GM12801 (cell line): ENCODE results near the gene MSH4.

Experiments used
- TF ChIP-seq, protein P1 (sequence below): IDR thresholded peaks from one replicate; pipeline ENCODE4 v1.5.1; 2011; ENCODE audit warnings: control low read depth; ENCODE audit not compliant: insufficient read length; ENCODE audit errors: extremely low read depth

MSH4 gene

DNA sequence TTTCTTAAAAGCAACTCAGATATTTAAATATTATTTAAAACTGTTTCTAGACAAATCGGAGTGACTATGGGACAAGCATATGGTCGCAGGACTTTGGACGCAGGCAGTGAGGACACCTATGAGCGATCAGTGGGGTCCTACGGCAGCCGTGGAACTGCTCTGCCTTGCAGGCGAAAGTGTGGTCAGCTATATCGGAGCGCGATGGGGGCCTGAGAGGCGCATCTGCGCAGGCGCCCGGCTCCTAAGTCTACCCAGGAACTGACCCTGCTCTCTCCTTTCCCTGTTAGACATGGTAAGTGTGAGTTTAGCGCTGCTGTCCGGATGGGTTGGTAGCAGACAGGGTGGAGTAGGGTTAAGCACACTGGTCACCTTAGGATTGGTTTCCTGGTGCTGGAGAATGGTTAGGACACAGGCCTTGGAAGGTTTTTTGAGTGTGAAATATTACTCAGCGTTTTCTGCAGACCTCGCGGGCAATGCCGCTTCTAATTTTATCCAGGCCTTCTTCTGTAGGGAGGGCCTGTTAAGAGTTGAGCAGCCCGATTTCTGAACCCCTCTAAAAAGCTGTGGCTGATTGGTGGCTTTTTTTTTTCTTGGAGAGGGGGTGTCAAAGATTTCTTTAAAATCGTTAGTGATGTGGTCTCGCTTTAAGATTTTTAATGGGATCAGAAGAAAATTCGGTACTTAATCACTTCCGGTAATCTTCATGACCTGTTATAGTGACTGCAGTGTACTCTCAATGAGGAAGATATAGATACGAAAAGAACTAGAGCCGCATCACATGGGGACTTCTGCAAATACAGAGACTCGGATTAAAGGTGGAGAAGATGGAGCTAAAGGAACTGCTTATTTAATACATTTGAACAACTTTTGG, 10.5 kb upstream of the MSH4 start, which contains the start of gene RABGGTB:
Gene RABGGTB (plus strand): TSS at position 274 of the 871 bp plus-strand sequence. CDS start 16 bp downstream, at position 290.
- TF ChIP-seq, protein P1, sequence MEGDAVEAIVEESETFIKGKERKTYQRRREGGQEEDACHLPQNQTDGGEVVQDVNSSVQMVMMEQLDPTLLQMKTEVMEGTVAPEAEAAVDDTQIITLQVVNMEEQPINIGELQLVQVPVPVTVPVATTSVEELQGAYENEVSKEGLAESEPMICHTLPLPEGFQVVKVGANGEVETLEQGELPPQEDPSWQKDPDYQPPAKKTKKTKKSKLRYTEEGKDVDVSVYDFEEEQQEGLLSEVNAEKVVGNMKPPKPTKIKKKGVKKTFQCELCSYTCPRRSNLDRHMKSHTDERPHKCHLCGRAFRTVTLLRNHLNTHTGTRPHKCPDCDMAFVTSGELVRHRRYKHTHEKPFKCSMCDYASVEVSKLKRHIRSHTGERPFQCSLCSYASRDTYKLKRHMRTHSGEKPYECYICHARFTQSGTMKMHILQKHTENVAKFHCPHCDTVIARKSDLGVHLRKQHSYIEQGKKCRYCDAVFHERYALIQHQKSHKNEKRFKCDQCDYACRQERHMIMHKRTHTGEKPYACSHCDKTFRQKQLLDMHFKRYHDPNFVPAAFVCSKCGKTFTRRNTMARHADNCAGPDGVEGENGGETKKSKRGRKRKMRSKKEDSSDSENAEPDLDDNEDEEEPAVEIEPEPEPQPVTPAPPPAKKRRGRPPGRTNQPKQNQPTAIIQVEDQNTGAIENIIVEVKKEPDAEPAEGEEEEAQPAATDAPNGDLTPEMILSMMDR = no peak

DNA sequence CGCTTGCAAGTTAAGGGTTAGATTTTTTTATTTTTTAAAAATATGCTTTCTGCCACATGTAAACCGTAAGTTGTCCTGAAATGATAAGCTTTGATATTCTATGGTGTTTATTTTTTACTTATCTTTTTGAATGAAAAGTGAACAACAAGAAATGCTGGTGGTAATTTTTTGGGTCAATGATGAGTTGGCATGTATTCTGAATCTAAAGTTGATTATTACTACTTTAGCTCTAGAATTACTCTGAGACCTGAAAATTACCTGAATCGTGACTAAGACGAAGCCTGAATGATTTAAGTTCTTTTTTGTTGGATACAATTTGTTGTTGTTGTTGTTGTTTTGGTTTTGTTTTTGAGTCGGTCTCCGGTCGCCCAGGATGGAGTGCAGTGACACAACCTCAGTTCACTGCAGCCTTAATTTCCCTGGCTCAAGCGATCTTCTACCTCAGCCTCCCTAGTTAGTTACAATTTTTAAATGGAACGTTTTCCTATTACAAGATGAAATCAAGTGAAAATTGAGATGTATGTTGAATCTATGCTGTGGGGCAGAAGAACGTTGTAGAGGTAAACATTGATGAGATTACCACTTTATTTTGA, 9.7 kb upstream of the MSH4 start:
- TF ChIP-seq, protein P1 = no peak

DNA sequence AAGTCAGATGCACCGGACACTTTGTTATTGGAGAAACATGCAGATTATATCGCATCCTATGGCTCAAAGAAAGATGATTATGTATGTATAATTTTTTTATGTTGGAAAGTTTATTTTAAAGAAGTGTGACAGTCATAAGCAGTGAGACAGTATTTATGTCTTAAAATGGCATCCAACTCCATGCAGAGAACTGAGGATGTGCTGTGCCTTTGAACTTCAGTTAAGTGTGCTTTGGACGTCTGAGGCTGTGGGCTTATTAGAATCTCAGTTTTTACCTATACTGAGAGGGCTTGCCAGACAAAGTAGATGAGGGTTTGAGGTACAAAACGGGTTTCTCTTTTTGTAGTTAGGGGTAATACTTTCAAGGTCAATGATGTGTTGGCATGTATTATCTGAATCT, 9.2 kb upstream of the MSH4 start:
- TF ChIP-seq, protein P1 = no peak

DNA sequence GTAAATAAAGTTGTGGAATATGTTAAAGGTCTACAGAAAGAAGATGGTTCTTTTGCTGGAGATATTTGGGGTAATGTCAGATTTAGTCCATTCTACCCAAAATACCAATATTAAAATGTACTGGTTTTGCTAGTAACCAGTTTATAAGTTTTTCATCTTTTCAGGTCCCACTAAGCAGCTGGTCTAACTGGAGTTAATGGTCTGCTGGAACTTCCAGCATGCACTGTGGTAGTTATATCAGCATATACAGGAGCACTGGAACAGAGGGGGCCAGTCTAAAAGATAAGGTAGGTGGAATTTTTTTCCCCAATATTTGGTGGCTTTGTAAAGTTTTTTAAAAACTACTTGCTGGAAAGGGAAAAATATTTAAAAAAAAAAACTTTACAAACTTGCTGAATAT, 6.7 kb upstream of the MSH4 start:
- TF ChIP-seq, protein P1 = no peak

DNA sequence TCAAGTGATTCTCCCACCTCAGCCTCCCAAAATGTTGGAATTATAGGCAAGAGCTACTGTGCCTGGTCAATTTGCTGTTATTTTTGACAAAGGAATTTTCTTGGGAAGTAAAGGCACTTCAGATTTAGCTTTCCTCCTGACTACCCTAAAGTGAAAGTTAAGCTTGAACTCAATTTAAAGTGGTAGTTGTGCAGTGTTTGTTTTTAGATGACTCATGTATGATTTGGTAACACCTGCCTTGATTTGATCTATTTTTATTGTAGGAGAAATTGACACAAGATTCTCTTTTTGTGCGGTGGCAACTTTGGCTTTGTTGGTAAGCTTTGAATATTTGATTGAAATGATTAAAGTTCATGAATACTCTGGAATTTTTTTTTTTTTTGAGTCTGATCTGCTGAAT, 5.7 kb upstream of the MSH4 start:
- TF ChIP-seq, protein P1 = no peak

DNA sequence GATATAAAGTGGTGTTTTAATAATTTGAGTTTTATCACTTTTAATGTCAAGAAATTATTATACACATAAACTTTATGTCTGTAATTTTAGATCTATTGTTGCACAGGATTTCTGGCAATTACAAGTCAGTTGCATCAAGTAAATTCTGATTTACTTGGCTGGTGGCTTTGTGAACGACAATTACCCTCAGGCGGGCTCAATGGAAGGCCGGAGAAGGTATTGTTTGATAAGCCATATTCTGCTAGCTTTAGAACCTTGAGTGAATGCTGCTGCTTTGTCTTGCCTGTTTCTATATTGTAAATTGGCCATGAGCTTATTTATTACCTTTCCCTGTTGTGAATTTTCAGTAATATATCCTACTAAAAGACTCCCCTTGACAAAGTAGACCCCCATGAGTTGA, 4.6 kb upstream of the MSH4 start:
- TF ChIP-seq, protein P1 = no peak

DNA sequence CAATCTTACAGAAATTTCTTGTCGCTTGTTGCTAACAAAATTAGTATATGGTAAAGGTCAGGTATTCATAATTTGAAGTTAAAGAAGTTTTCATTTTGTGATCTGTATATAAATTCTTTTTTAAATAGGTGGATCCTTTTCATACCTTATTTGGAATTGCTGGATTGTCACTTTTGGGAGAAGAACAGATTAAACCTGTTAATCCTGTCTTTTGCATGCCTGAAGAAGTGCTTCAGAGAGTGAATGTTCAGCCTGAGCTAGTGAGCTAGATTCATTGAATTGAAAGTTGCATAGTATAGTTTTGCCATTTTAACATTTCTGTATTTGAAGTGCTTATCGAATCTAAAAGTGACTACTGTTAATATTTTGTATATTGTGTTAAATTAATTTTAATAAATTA, 2.3 kb upstream of the MSH4 start:
- TF ChIP-seq, protein P1 = no peak
